K562 (cell line): ENCODE measurements around the gene ZKSCAN3. TPM values are rescaled to one million over a fixed set of nuclear protein-coding genes. Genes with fewer than 3 reads are reported as not detected.
A peak's percentile ranks its signal among the peaks of the same experiment; 100 is the strongest.

Experiments
- CBX5 ChIP-seq: IDR thresholded peaks from 2 replicates; pipeline ENCODE4 v1.6.1; 2014; ENCODE audit warnings: low read depth, borderline replicate concordance
- MGA ChIP-seq: fragments of 450-650 bp; IDR thresholded peaks from 2 replicates; pipeline ENCODE4 v1.6.1; 2016; ENCODE audit warnings: mild to moderate bottlenecking, moderate library complexity
- TAF7 ChIP-seq: fragments of 450-650 bp; IDR thresholded peaks from 2 replicates; pipeline ENCODE4 v1.6.1; 2016; ENCODE audit warnings: missing genetic modification characterization, missing compliant biosample characterization
- ZBTB40 ChIP-seq, 2 experiments: fragments of 450-650 bp in 1 of 2; sonication (generic) in 1 of 2; formaldehyde crosslinking in 1 of 2; IDR thresholded peaks; 2 replicates each; pipeline versions ENCODE4 v1.7.1 to v1.9.0; 2016 to 2022; ENCODE audit warnings: inconsistent platforms in 1 of 2, mild to moderate bottlenecking in 1 of 2, missing genetic modification reagents in 1 of 2
- polyA plus RNA-seq, 8 experiments: library from polyadenylated mRNA; depleted of rRNA in 4 of 8; stranded (reverse) in 5 of 8; unstranded in 3 of 8; fragments of >200 nt; fragmentation: Nextera tagmentation in 2 of 8; fragmentation: Illumina TruSeq in 1 of 8; extraction: Ambion mirVana in 2 of 8; extraction: Trizol in 1 of 8; gene quantifications; 2 replicates each; pipeline versions ENCODE4 v1.2.1 to v1.2.3, GENCODE V29; 2011 to 2014; ENCODE audit warnings: inconsistent platforms in 1 of 8, missing spikeins in 1 of 8
- total RNA-seq, 7 experiments: library from RNA; depleted of rRNA in 6 of 7; stranded (reverse); fragments of >200 nt in 6 of 7; fragmentation: Illumina TruSeq in 2 of 7; extraction: Trizol in 2 of 7; gene quantifications; 2 replicates each; pipeline versions ENCODE4 v1.2.1 to v1.2.3, GENCODE V29; 2011 to 2021; ENCODE audit warnings: low replicate concordance in 1 of 7

ZKSCAN3 gene
- total and polyA plus RNA-seq, 9 of the 15 experiments (the other 6 are each of a cell fraction or from before 2014, with no cell fraction given), result 3.0 to 12.4 (median 10.2) TPM

- no peak for TF ChIP-seq ZBTB40 (IDR thresholded peaks at IDR 0.05)
- TF ChIP-seq ZBTB40 (CRISPR knock-in tag; IDR thresholded peaks at IDR 0.05), result no peak
- TF ChIP-seq MGA, result peak; percentile 48
- TF ChIP-seq CBX5, result no peak
- TF ChIP-seq TAF7 (tag), result peak; percentile 97
Observed at GRCh38 chr6:28353981-28354676, 4.4 kb downstream of the ZKSCAN3 start (continued).
